GM19467 (cell line): Measurements from ENCODE around the gene HERPUD2.

Experiments
- ATAC-seq: cut with Tn5 transposase; IDR thresholded peaks from one replicate; pipeline ENCODE4 v1.9.1; 2021; ENCODE audit warnings: mild to moderate bottlenecking, moderate library complexity; ENCODE audit not compliant: unreplicated experiment

The HERPUD2 gene, protein sequence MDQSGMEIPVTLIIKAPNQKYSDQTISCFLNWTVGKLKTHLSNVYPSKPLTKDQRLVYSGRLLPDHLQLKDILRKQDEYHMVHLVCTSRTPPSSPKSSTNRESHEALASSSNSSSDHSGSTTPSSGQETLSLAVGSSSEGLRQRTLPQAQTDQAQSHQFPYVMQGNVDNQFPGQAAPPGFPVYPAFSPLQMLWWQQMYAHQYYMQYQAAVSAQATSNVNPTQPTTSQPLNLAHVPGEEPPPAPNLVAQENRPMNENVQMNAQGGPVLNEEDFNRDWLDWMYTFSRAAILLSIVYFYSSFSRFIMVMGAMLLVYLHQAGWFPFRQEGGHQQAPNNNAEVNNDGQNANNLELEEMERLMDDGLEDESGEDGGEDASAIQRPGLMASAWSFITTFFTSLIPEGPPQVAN

GRCh38 chr7:35694784-35695472, at the start of gene HERPUD2:
HERPUD2 (minus strand) TSS chr7:35695135; CDS start chr7:35694330, 805 bp downstream.
- ATAC-seq = peak; percentile 89

- ATAC-seq = no peak
Observed at GRCh38 chr7:35738889-35739288, 44.0 kb upstream of the HERPUD2 start.

- ATAC-seq = no peak
Observed at GRCh38 chr7:35736725-35737124, 41.8 kb upstream of the HERPUD2 start.

DNA sequence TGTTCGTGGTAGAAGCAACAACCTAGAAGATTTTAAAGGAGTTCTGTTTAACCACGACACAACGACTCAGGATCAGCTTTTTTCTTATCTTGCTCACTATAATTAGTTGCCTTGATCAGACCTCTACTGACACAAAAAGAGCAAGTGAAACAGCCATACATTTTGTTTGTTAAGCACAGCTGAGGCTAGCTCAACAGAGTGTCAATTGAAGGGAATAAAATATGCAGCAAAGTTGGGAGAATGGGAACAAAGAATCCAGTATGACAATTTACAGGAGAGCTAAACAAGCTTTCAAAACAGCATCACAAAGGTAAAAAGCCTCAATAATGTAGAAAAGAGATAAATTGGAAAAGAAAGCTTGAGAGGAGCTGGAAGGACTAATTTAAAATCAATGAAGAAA, 40.5 kb upstream of the HERPUD2 start:
- ATAC-seq = no peak

DNA sequence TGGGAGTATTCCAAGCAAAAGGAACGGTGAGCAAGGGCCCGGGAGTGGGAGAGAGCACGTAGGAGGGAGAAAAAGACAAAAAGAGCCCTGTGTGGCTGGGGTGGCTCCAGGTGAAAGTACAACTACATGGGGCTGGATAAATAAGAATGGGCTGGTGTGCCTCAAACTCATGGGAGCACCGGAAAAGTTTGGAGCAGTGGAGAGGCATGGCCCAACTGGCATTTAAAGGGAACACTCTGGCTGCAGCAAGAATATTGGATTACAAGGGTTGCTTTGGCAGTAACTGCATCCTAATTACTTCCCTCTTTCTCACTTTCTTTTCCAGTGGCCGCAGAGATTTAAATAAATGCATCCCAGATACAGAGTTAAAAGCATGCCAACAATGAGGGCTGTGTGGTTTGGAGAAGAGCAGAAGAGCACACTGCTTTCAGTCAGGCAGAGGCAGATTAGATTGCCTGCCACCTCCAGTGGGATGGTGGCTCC, 39.1 kb upstream of the HERPUD2 start:
- ATAC-seq = no peak

GRCh38 chr7:35731349-35731748, 36.4 kb upstream of the HERPUD2 start:
- ATAC-seq = no peak

GRCh38 chr7:35729061-35729783, 34.3 kb upstream of the HERPUD2 start:
- ATAC-seq = peak; percentile 52

DNA sequence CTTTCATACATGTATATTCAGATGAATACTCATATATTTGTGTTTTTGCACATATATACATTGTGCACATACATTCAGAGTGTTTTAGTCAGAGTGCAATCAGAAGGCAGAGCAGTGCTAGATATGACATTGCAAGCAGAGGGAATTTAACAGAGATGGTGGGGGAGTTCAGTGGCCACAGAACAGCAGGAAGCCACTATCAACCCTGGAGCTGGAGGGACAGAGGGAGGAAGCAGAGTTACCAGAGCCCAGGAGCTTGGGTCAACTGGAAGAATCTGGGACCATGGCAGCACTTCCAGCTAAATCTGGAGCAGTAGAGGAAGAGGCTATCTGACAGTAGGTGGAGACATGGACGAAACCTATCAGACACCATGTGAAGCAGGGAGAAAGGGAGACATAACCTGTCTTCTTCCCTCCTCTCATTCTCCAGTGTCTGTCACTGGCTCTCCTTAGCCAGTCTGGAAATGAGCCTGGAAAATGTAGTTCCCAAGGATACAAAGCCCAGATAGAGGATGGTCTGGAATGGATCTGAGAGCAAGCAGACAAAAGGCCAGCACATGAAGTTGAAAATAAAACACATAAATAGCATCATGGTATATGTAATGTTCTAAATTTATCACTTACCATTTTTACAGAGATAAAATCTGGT, 33.6 kb upstream of the HERPUD2 start:
- no peak for ATAC-seq

- ATAC-seq = no peak
Observed at GRCh38 chr7:35727571-35727970, 32.6 kb upstream of the HERPUD2 start.

GRCh38 chr7:35726654-35727053, 31.7 kb upstream of the HERPUD2 start:
- ATAC-seq = no peak

DNA sequence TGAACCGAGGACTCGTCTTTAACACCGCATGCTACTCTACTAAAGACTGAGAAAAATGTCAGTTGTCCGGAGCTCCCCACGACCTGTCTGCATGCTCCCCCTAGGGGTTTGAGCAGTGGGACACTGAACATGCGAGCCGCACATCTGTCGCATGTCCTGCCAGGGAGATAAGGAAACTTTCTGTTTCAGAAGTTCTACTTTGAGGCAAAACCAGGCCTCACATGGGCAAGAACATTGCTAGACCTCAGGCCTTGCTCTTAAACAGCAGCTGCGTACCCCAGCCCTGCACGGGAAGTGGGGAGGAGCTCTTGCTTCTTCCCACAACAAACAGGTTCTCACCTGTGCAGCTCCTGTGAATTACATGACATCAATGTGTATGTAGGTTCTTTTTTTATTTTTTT, 30.3 kb upstream of the HERPUD2 start:
- peak; percentile 55 for ATAC-seq

GRCh38 chr7:35723011-35723410, 28.1 kb upstream of the HERPUD2 start:
- no peak for ATAC-seq

DNA sequence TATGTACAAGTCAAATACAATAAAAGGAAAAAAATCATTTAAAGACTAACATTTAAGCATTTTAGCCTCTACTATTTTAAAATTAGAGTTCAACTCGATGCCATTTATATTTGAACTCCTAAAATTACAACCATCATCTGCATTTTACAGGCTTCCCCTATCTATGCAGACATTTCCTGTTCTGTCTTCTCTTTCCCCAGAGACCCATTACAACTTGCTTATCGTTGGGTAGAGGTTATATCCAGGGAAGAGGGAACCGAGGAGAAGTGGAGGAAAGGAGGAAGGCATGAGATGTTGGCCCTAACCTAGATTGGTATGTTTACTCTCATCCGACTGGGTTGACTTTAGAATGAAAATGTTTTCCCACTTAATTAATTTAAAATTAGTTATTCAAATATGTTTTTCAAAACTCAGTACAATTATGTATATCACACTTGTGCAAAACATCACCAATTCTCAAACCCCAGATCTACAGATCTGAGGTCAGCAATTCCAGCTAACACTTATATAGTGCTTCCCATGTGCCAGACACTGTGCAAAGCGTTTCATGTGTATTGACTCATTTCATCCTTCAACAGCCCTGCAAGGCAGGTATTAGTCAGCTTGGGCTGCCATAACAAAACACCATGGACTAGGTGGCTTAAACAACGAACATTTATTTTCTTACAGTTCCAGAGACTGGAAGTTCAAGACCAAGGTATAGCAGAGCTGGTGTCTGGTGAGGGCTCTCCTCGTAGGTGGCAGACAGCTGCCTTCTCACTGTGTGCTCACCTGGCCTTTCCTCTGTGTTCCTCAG, 27.3 kb upstream of the HERPUD2 start:
- no peak for ATAC-seq

DNA sequence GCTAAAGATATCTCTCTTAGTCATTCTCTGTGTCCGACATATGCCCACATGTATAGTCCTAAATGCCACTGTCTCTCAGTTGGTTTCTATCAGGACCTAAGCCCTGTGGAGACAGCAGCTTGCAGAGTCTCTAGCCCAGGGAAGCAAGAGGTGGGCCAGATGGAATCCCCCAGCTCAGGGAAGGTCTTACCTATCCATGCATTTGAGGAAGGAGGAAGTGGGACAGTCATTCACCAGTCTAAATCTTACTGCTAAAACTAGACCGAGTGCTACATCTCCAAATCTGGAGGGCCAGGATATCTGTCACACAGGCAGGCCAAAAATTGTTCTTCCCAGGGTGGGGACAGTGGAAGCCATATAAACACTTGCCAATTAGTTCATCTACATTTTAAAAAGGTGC, 26.4 kb upstream of the HERPUD2 start:
- ATAC-seq = no peak

- no peak for ATAC-seq
Observed at GRCh38 chr7:35720849-35721248, 25.9 kb upstream of the HERPUD2 start.

GRCh38 chr7:35720032-35720431, 25.1 kb upstream of the HERPUD2 start:
- ATAC-seq = no peak

- no peak for ATAC-seq
Observed at GRCh38 chr7:35718047-35718446, 23.1 kb upstream of the HERPUD2 start.

- ATAC-seq = no peak
Observed at GRCh38 chr7:35717516-35717915, 22.6 kb upstream of the HERPUD2 start.

DNA sequence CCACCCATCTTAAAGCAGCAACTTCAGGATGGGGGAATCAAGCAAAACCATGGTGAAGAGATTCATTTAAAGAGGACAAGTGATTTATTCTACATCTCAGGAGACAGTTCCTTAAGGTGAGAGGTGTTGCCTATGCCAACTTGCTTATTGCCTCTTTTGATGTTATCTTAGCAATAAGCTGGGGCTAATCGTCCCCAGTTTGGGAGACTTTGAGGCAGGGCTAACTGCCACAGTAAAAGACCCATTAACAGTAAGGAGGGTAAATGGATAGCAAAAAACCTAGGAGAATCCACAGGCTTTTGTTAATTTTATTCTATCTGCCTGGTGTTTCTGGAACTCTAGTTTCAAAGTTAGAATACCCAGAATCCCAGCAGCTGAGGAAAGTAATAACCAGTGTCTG, 22.1 kb upstream of the HERPUD2 start:
- ATAC-seq = no peak
